Effector memory CD4-positive, alpha-beta T cell (primary cell): ENCODE data around the gene TTC34.

Experiments
- DNase-seq, 3 donors: peaks; one replicate each; pipeline ENCODE4 v3.0.0-alpha.2; 2020
- H3K27ac ChIP-seq: 2 replicates; pipeline ENCODE4 v1.7.0; 2013; ENCODE audit warnings: mild to moderate bottlenecking, low read length, moderate library complexity; ENCODE audit not compliant: insufficient read depth, poor library complexity, severe bottlenecking
- H3K27me3 ChIP-seq: replicated peaks from 2 replicates; pipeline ENCODE4 v1.7.0; 2013; ENCODE audit warnings: mild to moderate bottlenecking, low read length; ENCODE audit not compliant: insufficient read depth, control insufficient read depth, poor library complexity, severe bottlenecking
- H3K36me3 ChIP-seq: 2 replicates; pipeline ENCODE4 v1.7.0; 2013; ENCODE audit warnings: mild to moderate bottlenecking, low read length, moderate library complexity; ENCODE audit not compliant: control insufficient read depth, insufficient read depth
- H3K4me1 ChIP-seq: 2 replicates; pipeline ENCODE4 v1.7.0; 2013; ENCODE audit warnings: low read length, mild to moderate bottlenecking; ENCODE audit not compliant: control insufficient read depth, insufficient read depth, poor library complexity, severe bottlenecking
- H3K4me3 ChIP-seq: 2 replicates; pipeline ENCODE4 v1.7.0; 2013; ENCODE audit warnings: low read length, low read depth, mild to moderate bottlenecking; ENCODE audit not compliant: insufficient read depth, poor library complexity, severe bottlenecking
- H3K9me3 ChIP-seq: 2 replicates; pipeline ENCODE4 v1.7.0; 2013; ENCODE audit warnings: mild to moderate bottlenecking, low read length, moderate library complexity; ENCODE audit not compliant: control insufficient read depth

Gene TTC34

GRCh38 chr1:2812136-2812535 lies 10.6 kb upstream of the TTC34 start:
- H3K4me1 ChIP-seq, result no peaks in the 10 kb centered on the region
- H3K36me3 ChIP-seq, result no peaks in the 10 kb centered on the region
- H3K27ac ChIP-seq, result no peak overlapping the region
- no peaks in the 10 kb centered on the region for H3K9me3 ChIP-seq
- no peak for DNase-seq
- no peak overlapping the region for H3K4me3 ChIP-seq
- H3K27me3 ChIP-seq, result no peaks in the 10 kb centered on the region

GRCh38 chr1:2811533-2811918 lies 10.0 kb upstream of the TTC34 start:
- Histone ChIP-seq H3K27ac (no peak overlapping the region), H3K27me3 (no peaks in the 10 kb centered on the region), H3K4me3 (no peak overlapping the region), H3K4me1 (no peaks in the 10 kb centered on the region), H3K36me3 (no peaks in the 10 kb centered on the region), H3K9me3 (no peaks in the 10 kb centered on the region)
- no peak for DNase-seq

- H3K27ac ChIP-seq, result no peak overlapping the region
- no peaks in the 10 kb centered on the region for H3K4me1 ChIP-seq
- no peaks in the 10 kb centered on the region for H3K36me3 ChIP-seq
- H3K27me3 ChIP-seq, result no peaks in the 10 kb centered on the region
- no peaks in the 10 kb centered on the region for H3K9me3 ChIP-seq
- H3K4me3 ChIP-seq, result no peak overlapping the region
- DNase-seq, result no peak
These were observed 9.5 kb upstream of the TTC34 start for GRCh38 chr1:2810899-2811532.

- no peaks in the 10 kb centered on the region for H3K36me3 ChIP-seq
- H3K4me3 ChIP-seq, result no peak overlapping the region
- no peak overlapping the region for H3K27ac ChIP-seq
- no peak for DNase-seq
- no peaks in the 10 kb centered on the region for H3K9me3 ChIP-seq
- peaks cover 2% of the 10 kb centered on the region for H3K27me3 ChIP-seq
- no peaks in the 10 kb centered on the region for H3K4me1 ChIP-seq
These were observed 8.8 kb upstream of the TTC34 start for GRCh38 chr1:2810281-2810680.

- no peaks in the 10 kb centered on the region for H3K9me3 ChIP-seq
- H3K4me3 ChIP-seq, result no peak overlapping the region
- no peak for DNase-seq
- no peak overlapping the region for H3K27ac ChIP-seq
- no peaks in the 10 kb centered on the region for H3K4me1 ChIP-seq
- no peaks in the 10 kb centered on the region for H3K36me3 ChIP-seq
- H3K27me3 ChIP-seq, result peaks cover 4% of the 10 kb centered on the region
These were observed 8.2 kb upstream of the TTC34 start for GRCh38 chr1:2809656-2810055.

GRCh38 chr1:2808831-2809605 lies 7.5 kb upstream of the TTC34 start:
- H3K27me3 ChIP-seq, result peaks cover 4% of the 10 kb centered on the region

GRCh38 chr1:2808386-2808705 lies 6.9 kb upstream of the TTC34 start:
- no peak for DNase-seq
- H3K36me3 ChIP-seq, result no peaks in the 10 kb centered on the region
- H3K27me3 ChIP-seq, result peaks cover 4% of the 10 kb centered on the region
- H3K9me3 ChIP-seq, result no peaks in the 10 kb centered on the region
- no peak overlapping the region for H3K4me3 ChIP-seq
- no peak overlapping the region for H3K27ac ChIP-seq
- H3K4me1 ChIP-seq, result no peaks in the 10 kb centered on the region

More at GRCh38 chr1:2808831-2809605, 7.5 kb upstream of the TTC34 start:
- Histone ChIP-seq H3K27ac (no peak overlapping the region), H3K36me3 (no peaks in the 10 kb centered on the region), H3K4me3 (no peak overlapping the region), H3K4me1 (no peaks in the 10 kb centered on the region), H3K9me3 (no peaks in the 10 kb centered on the region)
- DNase-seq, result no peak

GRCh38 chr1:2807678-2808385 lies 6.3 kb upstream of the TTC34 start:
- H3K27me3 ChIP-seq, result peaks cover 4% of the 10 kb centered on the region

GRCh38 chr1:2807036-2807435 lies 5.5 kb upstream of the TTC34 start:
- no peak overlapping the region for H3K4me3 ChIP-seq
- no peak overlapping the region for H3K27ac ChIP-seq
- no peak for DNase-seq
- H3K9me3 ChIP-seq, result no peaks in the 10 kb centered on the region
- no peaks in the 10 kb centered on the region for H3K4me1 ChIP-seq
- H3K36me3 ChIP-seq, result no peaks in the 10 kb centered on the region
- peaks cover 4% of the 10 kb centered on the region for H3K27me3 ChIP-seq

More at GRCh38 chr1:2807678-2808385, 6.3 kb upstream of the TTC34 start:
- Histone ChIP-seq H3K9me3 (no peaks in the 10 kb centered on the region), H3K4me3 (no peak overlapping the region), H3K4me1 (no peaks in the 10 kb centered on the region), H3K36me3 (no peaks in the 10 kb centered on the region), H3K27ac (no peak overlapping the region)
- no peak for DNase-seq

GRCh38 chr1:2806591-2806990 lies 5.1 kb upstream of the TTC34 start:
- H3K36me3 ChIP-seq, result no peaks in the 10 kb centered on the region
- peaks cover 4% of the 10 kb centered on the region for H3K27me3 ChIP-seq
- H3K9me3 ChIP-seq, result no peaks in the 10 kb centered on the region
- no peak for DNase-seq
- no peak overlapping the region for H3K4me3 ChIP-seq
- no peak overlapping the region for H3K27ac ChIP-seq
- peaks cover under 1% of the 10 kb centered on the region for H3K4me1 ChIP-seq
